GM21447 (cell line): ENCODE results near the gene TAOK2.

Source experiments
- ATAC-seq: cut with Tn5 transposase; IDR thresholded peaks from one replicate; pipeline ENCODE4 v1.9.1; 2021; ENCODE audit not compliant: unreplicated experiment

The TAOK2 gene

GRCh38 chr16:29962344-29962994 lies 11.2 kb upstream of the TAOK2 start:
- no peak for ATAC-seq

- ATAC-seq = no peak
Measured at GRCh38 chr16:29963021-29963743, 10.5 kb upstream of the TAOK2 start.

GRCh38 chr16:29968205-29968604 lies 5.5 kb upstream of the TAOK2 start:
- no peak for ATAC-seq

GRCh38 chr16:29971304-29971703 lies 2.4 kb upstream of the TAOK2 start:
- ATAC-seq = no peak

- no peak for ATAC-seq
Measured at GRCh38 chr16:29972500-29972899, 1.2 kb upstream of the TAOK2 start.

- ATAC-seq = no peak
Measured at GRCh38 chr16:29972992-29973383, 680 bp upstream of the TAOK2 start.

- ATAC-seq = no peak
Measured at GRCh38 chr16:29974291-29975133, 844 bp downstream of the TAOK2 start.

- ATAC-seq = no peak
Measured at GRCh38 chr16:29975134-29975538, 1.5 kb downstream of the TAOK2 start.

GRCh38 chr16:29975811-29976511 lies 2.3 kb downstream of the TAOK2 start:
- ATAC-seq = no peak

GRCh38 chr16:29977063-29977825 lies 3.6 kb downstream of the TAOK2 start:
- no peak for ATAC-seq

GRCh38 chr16:29978081-29978480 lies 4.4 kb downstream of the TAOK2 start:
- ATAC-seq = no peak

GRCh38 chr16:29978564-29979270 lies 5.0 kb downstream of the TAOK2 start:
- no peak for ATAC-seq

GRCh38 chr16:29982560-29983419 lies 9.1 kb downstream of the TAOK2 start:
- no peak for ATAC-seq

- ATAC-seq = no peak
Measured at GRCh38 chr16:29983420-29984136, 9.9 kb downstream of the TAOK2 start.

- no peak for ATAC-seq
Measured at GRCh38 chr16:29984137-29984763, 10.6 kb downstream of the TAOK2 start.

- ATAC-seq = no peak
Measured at GRCh38 chr16:29984764-29985147, 11.1 kb downstream of the TAOK2 start.

GRCh38 chr16:29985271-29985811 lies 11.7 kb downstream of the TAOK2 start:
- no peak for ATAC-seq

GRCh38 chr16:29986231-29986630 lies 12.6 kb downstream of the TAOK2 start:
- ATAC-seq = no peak
